MG63 (cell line): Measurements from ENCODE around the gene PLCL1. TPM values are rescaled to one million over a fixed set of nuclear protein-coding genes. Genes with fewer than 3 reads are reported as not detected.
"Not testable (repeated sequence)": the region's sequence is repeated elsewhere in the genome, so short reads cannot be mapped to it uniquely, and the experiment has no call there.

Experiments used
- DNase-seq: peaks from one replicate; pipeline ENCODE4 v3.0.0-alpha.2; 2020
- H3K27me3 ChIP-seq: fragments of 250-450 bp; sonication (Bioruptor Pico); 2 replicates; pipeline ENCODE4 v1.5.1; 2020; ENCODE audit warnings: mild to moderate bottlenecking, moderate library complexity
- H3K36me3 ChIP-seq: fragments of 250-450 bp; sonication (Bioruptor Pico); 2 replicates; pipeline ENCODE4 v1.5.1; 2020; ENCODE audit warnings: mild to moderate bottlenecking, moderate library complexity
- H3K4me3 ChIP-seq: fragments of 250-450 bp; sonication (Bioruptor Pico); 2 replicates; pipeline ENCODE4 v1.5.1; 2020; ENCODE audit warnings: mild to moderate bottlenecking, moderate library complexity
- H3K9me3 ChIP-seq: fragments of 250-450 bp; sonication (Bioruptor Pico); 2 replicates; pipeline ENCODE4 v1.5.1; 2020; ENCODE audit warnings: mild to moderate bottlenecking, moderate library complexity
- total RNA-seq: library from RNA; depleted of rRNA; stranded (reverse); fragments of >200 nt; shearing (Covaris generic); gene quantifications from 2 replicates; pipeline ENCODE4 v1.2.3, GENCODE V29; 2014; ENCODE audit warnings: low replicate concordance; rRNA removed

PLCL1 gene
- total RNA-seq, 1 experiment from 2014 or later: not detected

- H3K4me3 ChIP-seq, DNase-seq, H3K9me3 ChIP-seq, H3K27me3 ChIP-seq, H3K36me3 ChIP-seq: not testable (repeated sequence)
Observed at GRCh38 chr2:198196556-198196955, 392.2 kb downstream of the PLCL1 start.

Other genes with a start within 250 kb of the PLCL1 start
- 0.07 TPM in 2 replicates for gene RFTN2, start 129.0 kb upstream of the PLCL1 start, total RNA-seq
- gene MARS2, start 99.2 kb upstream of the PLCL1 start, total RNA-seq: 4.5 and 4.9 TPM in 2 replicates
- gene BOLL, start 19.3 kb upstream of the PLCL1 start, total RNA-seq: not detected in 2 replicates